ENCODE data around the gene CRHBP. TPM values are rescaled to one million over a fixed set of nuclear protein-coding genes. Genes with fewer than 3 reads are reported as not detected.

Gene CRHBP
- total and polyA plus RNA-seq, 2 experiments from 2014 or later: not detected

DNA sequence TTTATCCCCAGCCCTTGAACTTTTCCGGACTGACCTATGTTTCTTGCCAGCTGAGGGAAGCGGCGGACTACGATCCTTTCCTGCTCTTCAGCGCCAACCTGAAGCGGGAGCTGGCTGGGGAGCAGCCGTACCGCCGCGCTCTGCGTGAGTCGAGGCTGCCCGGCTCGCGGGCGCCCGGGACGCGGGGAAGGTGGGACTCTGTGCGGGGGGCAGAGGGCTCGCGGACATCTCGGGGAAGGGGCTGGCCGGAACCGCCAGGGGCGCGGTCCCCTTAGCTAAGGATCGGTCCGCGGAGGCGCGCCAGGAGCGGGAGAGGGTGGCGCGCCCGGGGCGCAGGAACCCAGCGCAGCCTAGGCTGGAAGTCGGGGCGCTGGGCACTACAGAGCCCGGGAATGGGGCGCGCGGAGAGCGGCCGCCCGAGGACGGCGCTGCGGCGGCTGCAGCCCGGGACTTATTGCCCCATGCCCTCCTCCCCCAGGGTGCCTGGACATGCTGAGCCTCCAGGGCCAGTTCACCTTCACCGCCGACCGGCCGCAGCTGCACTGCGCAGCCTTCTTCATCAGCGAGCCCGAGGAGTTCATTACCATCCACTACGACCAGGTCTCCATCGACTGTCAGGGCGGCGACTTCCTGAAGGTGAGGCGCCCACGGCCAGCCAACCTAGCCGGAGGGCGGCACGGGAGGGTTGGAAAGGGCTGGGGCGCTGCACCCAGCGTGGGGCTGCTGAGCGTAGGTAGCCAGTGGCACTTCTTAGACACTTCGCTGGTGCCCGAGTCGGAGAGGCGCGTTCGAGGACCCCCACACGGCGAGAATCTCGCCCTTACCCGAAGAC, 922 bp downstream of the CRHBP start:
- peak; percentile 56 for TF ChIP-seq EZH2 (IDR thresholded peaks at IDR 0.05; ENCODE audit: low read depth, unreplicated experiment)
- TF ChIP-seq ZNF114 (CRISPR knock-in tag; IDR thresholded peaks at IDR 0.05): no peak
- DNase-seq (ENCODE audit: low spot score): peak; percentile 68
- Histone ChIP-seq H3F3A (replicated peaks; ENCODE audit: low read depth) (no peaks in the 10 kb centered on the region), H3K27ac (ENCODE audit: low read depth) (no peak overlapping the region), H3K36me3 (ENCODE audit: insufficient read depth) (no peaks in the 10 kb centered on the region), H3K4me2 (peak overlapping the region; percentile 97), H3K4me1 (ENCODE audit: insufficient read depth) (peaks cover 3% of the 10 kb centered on the region; the same call in 1 of the 2 replicates), H3K4me3 (peak overlapping the region; percentile 77), H3K27me3 (ENCODE audit: insufficient read depth) (peaks cover 59% of the 10 kb centered on the region), H4K20me1 (replicated peaks; ENCODE audit: insufficient read depth) (no peaks in the 10 kb centered on the region), H3K9me2 (ENCODE audit: insufficient read depth) (no peaks in the 10 kb centered on the region), H2AFZ (peak overlapping the region; percentile 99), H3K79me2 (replicated peaks; ENCODE audit: insufficient read depth) (no peaks in the 10 kb centered on the region)
- Mint-ChIP-seq H3K36me3 (ENCODE audit: low read depth) (no peaks in the 10 kb centered on the region), H3K4me3 (peak overlapping the region; percentile 73), H3K9me3 (no peaks in the 10 kb centered on the region), H3K27ac (no peak overlapping the region), H3K27me3 (ENCODE audit: insufficient read depth, low read depth, poor library complexity) (peaks cover 44% of the 10 kb centered on the region), H3K4me1 (peaks cover 9% of the 10 kb centered on the region; the same call in 2 of the 3 replicates)
- peak; percentile 84 for ATAC-seq

GRCh38 chr5:76954383-76954763, 1.5 kb downstream of the CRHBP start:
- Histone ChIP-seq H3K79me2 (replicated peaks; ENCODE audit: insufficient read depth) (no peaks in the 10 kb centered on the region), H3K4me3 (peak overlapping the region; percentile 77), H4K20me1 (replicated peaks; ENCODE audit: insufficient read depth) (no peaks in the 10 kb centered on the region), H3K27me3 (ENCODE audit: insufficient read depth) (peaks cover 59% of the 10 kb centered on the region), H3K4me1 (ENCODE audit: insufficient read depth) (peaks cover 6% of the 10 kb centered on the region; the same call in 1 of the 2 replicates), H3K4me2 (peak overlapping the region; percentile 97), H3K9me2 (ENCODE audit: insufficient read depth) (no peaks in the 10 kb centered on the region), H3K27ac (ENCODE audit: low read depth) (no peak overlapping the region), H3K36me3 (ENCODE audit: insufficient read depth) (no peaks in the 10 kb centered on the region), H2AFZ (peak overlapping the region; percentile 99), H3F3A (replicated peaks; ENCODE audit: low read depth) (no peaks in the 10 kb centered on the region)
- DNase-seq (ENCODE audit: low spot score): peak; percentile 46
- Mint-ChIP-seq H3K4me3 (peak overlapping the region; percentile 73), H3K27me3 (ENCODE audit: insufficient read depth, low read depth, poor library complexity) (peaks cover 44% of the 10 kb centered on the region), H3K36me3 (ENCODE audit: low read depth) (no peaks in the 10 kb centered on the region), H3K27ac (no peak overlapping the region), H3K4me1 (peaks cover 13% of the 10 kb centered on the region; the same call in 2 of the 3 replicates), H3K9me3 (no peaks in the 10 kb centered on the region)
- no peak for TF ChIP-seq ZNF462 (CRISPR knock-in tag; IDR thresholded peaks at IDR 0.05)
- TF ChIP-seq ZNF114 (CRISPR knock-in tag; IDR thresholded peaks at IDR 0.05): no peak
- no peak for TF ChIP-seq EZH2phosphoT487 (IDR thresholded peaks at IDR 0.05; ENCODE audit: unreplicated experiment)
- TF ChIP-seq, protein P1, sequence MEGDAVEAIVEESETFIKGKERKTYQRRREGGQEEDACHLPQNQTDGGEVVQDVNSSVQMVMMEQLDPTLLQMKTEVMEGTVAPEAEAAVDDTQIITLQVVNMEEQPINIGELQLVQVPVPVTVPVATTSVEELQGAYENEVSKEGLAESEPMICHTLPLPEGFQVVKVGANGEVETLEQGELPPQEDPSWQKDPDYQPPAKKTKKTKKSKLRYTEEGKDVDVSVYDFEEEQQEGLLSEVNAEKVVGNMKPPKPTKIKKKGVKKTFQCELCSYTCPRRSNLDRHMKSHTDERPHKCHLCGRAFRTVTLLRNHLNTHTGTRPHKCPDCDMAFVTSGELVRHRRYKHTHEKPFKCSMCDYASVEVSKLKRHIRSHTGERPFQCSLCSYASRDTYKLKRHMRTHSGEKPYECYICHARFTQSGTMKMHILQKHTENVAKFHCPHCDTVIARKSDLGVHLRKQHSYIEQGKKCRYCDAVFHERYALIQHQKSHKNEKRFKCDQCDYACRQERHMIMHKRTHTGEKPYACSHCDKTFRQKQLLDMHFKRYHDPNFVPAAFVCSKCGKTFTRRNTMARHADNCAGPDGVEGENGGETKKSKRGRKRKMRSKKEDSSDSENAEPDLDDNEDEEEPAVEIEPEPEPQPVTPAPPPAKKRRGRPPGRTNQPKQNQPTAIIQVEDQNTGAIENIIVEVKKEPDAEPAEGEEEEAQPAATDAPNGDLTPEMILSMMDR (conservative IDR thresholded peaks at IDR 0.05; ENCODE audit: low read depth in 2 of 2): no peak
- no peak for TF ChIP-seq CREB1 (CRISPR knock-in tag; IDR thresholded peaks at IDR 0.05; ENCODE audit: low read depth)
- no peak for TF ChIP-seq STAT1 (IDR thresholded peaks at IDR 0.05; ENCODE audit: unreplicated experiment)
- no peak for TF ChIP-seq ZNF331 (CRISPR knock-in tag; IDR thresholded peaks at IDR 0.05; ENCODE audit: low read depth)
- TF ChIP-seq JUNB (IDR thresholded peaks at IDR 0.05; ENCODE audit: unreplicated experiment): no peak
- TF ChIP-seq EZH2 (IDR thresholded peaks at IDR 0.05; ENCODE audit: low read depth, unreplicated experiment): peak; percentile 71
- ATAC-seq: peak; percentile 27
